H1 (cell line): ENCODE measurements around the gene LITAFD.

Experiments used
- CTCF ChIP-seq, 3 experiments: IDR thresholded peaks; 1 replicate in 2 of 3; 2 replicates in 1 of 3; pipeline versions ENCODE4 v1.5.1 to v1.6.1; 2011; ENCODE audit warnings: low read length in 3 of 3, mild to moderate bottlenecking in 3 of 3, inconsistent platforms in 2 of 3, low read depth in 1 of 3, moderate library complexity in 1 of 3; ENCODE audit not compliant: insufficient read depth in 1 of 3; ENCODE audit errors: control extremely low read depth in 1 of 3
- EP300 ChIP-seq, 2 experiments: IDR thresholded peaks; 1 replicate in 1 of 2; 2 replicates in 1 of 2; pipeline ENCODE4 v1.6.1; 2011 to 2012; ENCODE audit warnings: low read depth in 2 of 2, low read length in 2 of 2, mild to moderate bottlenecking in 2 of 2, borderline replicate concordance in 1 of 2, inconsistent platforms in 1 of 2, moderate library complexity in 1 of 2
- HDAC6 ChIP-seq: IDR thresholded peaks from one replicate; pipeline ENCODE4 v1.7.1; 2012; ENCODE audit warnings: low read depth, mild to moderate bottlenecking, inconsistent platforms, low read length, moderate library complexity
- JUND ChIP-seq: IDR thresholded peaks from 2 replicates; pipeline ENCODE4 v1.6.1; 2011; ENCODE audit warnings: mild to moderate bottlenecking, improper control_type of control experiment, low read length
- MAX ChIP-seq: IDR thresholded peaks from 2 replicates; pipeline ENCODE4 v1.6.1; 2012; ENCODE audit warnings: inconsistent platforms
- POLR2AphosphoS5 ChIP-seq: IDR thresholded peaks from 2 replicates; pipeline ENCODE4 v1.6.1; 2011; ENCODE audit warnings: low read depth, low read length
- RFX5 ChIP-seq: IDR thresholded peaks from 2 replicates; pipeline ENCODE4 v1.6.1; 2011; ENCODE audit warnings: low read depth, low read length, improper control_type of control experiment, borderline replicate concordance
- RXRA ChIP-seq: IDR thresholded peaks from 2 replicates; pipeline ENCODE4 v1.6.1; 2011; ENCODE audit warnings: low read depth, mild to moderate bottlenecking, low read length, moderate library complexity; ENCODE audit not compliant: insufficient read depth
- SIN3A ChIP-seq, 2 experiments: IDR thresholded peaks in 1 of 2; conservative IDR thresholded peaks in 1 of 2; 2 replicates each; pipeline ENCODE4 v1.6.1; 2011 to 2012; ENCODE audit warnings: low read length in 2 of 2, improper control_type of control experiment in 1 of 2, low read depth in 1 of 2, mild to moderate bottlenecking in 1 of 2
- YY1 ChIP-seq: IDR thresholded peaks from 2 replicates; pipeline ENCODE4 v1.6.1; 2011; ENCODE audit warnings: low read depth, mild to moderate bottlenecking, low read length
- TF ChIP-seq, protein P1 (sequence below): IDR thresholded peaks from 2 replicates; pipeline ENCODE4 v1.6.1; 2011; ENCODE audit warnings: low read length, improper control_type of control experiment

GRCh38 chr16:8926827-8927226 lies 44.7 kb downstream of the LITAFD start:
- no peak for TF ChIP-seq SIN3A (conservative IDR thresholded peaks at IDR 0.05 in 1 of 2, IDR thresholded peaks at IDR 0.05 in 1 of 2; ENCODE audit: low read depth in 1 of 2, low read length in 2 of 2)
- TF ChIP-seq EP300 (IDR thresholded peaks at IDR 0.05; ENCODE audit: borderline replicate concordance in 1 of 2, low read depth in 2 of 2, low read length in 2 of 2) = no peak
- no peak for TF ChIP-seq CTCF (IDR thresholded peaks at IDR 0.05; ENCODE audit: control extremely low read depth in 1 of 3, insufficient read depth in 1 of 3, low read depth in 1 of 3, low read length in 3 of 3)
- no peak for TF ChIP-seq RFX5
- TF ChIP-seq, protein P1, sequence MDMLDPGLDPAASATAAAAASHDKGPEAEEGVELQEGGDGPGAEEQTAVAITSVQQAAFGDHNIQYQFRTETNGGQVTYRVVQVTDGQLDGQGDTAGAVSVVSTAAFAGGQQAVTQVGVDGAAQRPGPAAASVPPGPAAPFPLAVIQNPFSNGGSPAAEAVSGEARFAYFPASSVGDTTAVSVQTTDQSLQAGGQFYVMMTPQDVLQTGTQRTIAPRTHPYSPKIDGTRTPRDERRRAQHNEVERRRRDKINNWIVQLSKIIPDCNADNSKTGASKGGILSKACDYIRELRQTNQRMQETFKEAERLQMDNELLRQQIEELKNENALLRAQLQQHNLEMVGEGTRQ = no peak
- no peak for TF ChIP-seq RXRA
- no peak for TF ChIP-seq MAX
- no peak for TF ChIP-seq POLR2AphosphoS5
- no peak for TF ChIP-seq JUND
- TF ChIP-seq HDAC6 = no peak
- no peak for TF ChIP-seq YY1
